C4-2B (cell line): ENCODE measurements around the gene PRKG1.

Experiments used
- H3K27ac ChIP-seq: fragments of 450-650 bp; 2 replicates; pipeline ENCODE4 v1.5.1; 2017
- CTCF ChIP-seq: fragments of 450-650 bp; conservative IDR thresholded peaks from 2 replicates; pipeline ENCODE4 v1.5.1; 2017; ENCODE audit warnings: mild to moderate bottlenecking
- ZFX ChIP-seq: fragments of 450-650 bp; IDR thresholded peaks from 2 replicates; pipeline ENCODE4 v1.6.1; 2017

The PRKG1 gene

GRCh38 chr10:52068485-52068884 lies 994.2 kb downstream of the PRKG1 start:
- no peak overlapping the region for H3K27ac ChIP-seq
- TF ChIP-seq CTCF, result no peak
- TF ChIP-seq ZFX, result no peak

GRCh38 chr10:52071814-52072213 lies 997.5 kb downstream of the PRKG1 start:
- TF ChIP-seq ZFX (no peak), CTCF (no peak)
- H3K27ac ChIP-seq, result no peak overlapping the region

- TF ChIP-seq CTCF, result no peak
- TF ChIP-seq ZFX, result no peak
- H3K27ac ChIP-seq, result no peak overlapping the region
Measured at GRCh38 chr10:52074505-52075026, 1000.3 kb downstream of the PRKG1 start.

- no peak overlapping the region for H3K27ac ChIP-seq
- no peak for TF ChIP-seq ZFX
- no peak for TF ChIP-seq CTCF
Measured at GRCh38 chr10:52077814-52078213, 1003.5 kb downstream of the PRKG1 start.

- TF ChIP-seq CTCF (no peak), ZFX (no peak)
Measured at GRCh38 chr10:52078397-52078937, 1004.2 kb downstream of the PRKG1 start.

GRCh38 chr10:52082307-52082706 lies 1008.0 kb downstream of the PRKG1 start:
- TF ChIP-seq CTCF, result no peak
- TF ChIP-seq ZFX, result no peak
- H3K27ac ChIP-seq, result no peak overlapping the region

More at GRCh38 chr10:52078397-52078937, 1004.2 kb downstream of the PRKG1 start:
- no peak overlapping the region for H3K27ac ChIP-seq

GRCh38 chr10:52083422-52083821 lies 1009.1 kb downstream of the PRKG1 start:
- H3K27ac ChIP-seq, result no peak overlapping the region
- TF ChIP-seq ZFX, result no peak
- TF ChIP-seq CTCF, result no peak
